ENCODE results near the gene FIGLA. TPM values are rescaled to one million over a fixed set of nuclear protein-coding genes. Genes with fewer than 3 reads are reported as not detected.

The FIGLA gene, protein sequence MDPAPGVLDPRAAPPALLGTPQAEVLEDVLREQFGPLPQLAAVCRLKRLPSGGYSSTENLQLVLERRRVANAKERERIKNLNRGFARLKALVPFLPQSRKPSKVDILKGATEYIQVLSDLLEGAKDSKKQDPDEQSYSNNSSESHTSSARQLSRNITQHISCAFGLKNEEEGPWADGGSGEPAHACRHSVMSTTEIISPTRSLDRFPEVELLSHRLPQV
- total RNA-seq = not detected
- long read RNA-seq = 0 reads

DNA sequence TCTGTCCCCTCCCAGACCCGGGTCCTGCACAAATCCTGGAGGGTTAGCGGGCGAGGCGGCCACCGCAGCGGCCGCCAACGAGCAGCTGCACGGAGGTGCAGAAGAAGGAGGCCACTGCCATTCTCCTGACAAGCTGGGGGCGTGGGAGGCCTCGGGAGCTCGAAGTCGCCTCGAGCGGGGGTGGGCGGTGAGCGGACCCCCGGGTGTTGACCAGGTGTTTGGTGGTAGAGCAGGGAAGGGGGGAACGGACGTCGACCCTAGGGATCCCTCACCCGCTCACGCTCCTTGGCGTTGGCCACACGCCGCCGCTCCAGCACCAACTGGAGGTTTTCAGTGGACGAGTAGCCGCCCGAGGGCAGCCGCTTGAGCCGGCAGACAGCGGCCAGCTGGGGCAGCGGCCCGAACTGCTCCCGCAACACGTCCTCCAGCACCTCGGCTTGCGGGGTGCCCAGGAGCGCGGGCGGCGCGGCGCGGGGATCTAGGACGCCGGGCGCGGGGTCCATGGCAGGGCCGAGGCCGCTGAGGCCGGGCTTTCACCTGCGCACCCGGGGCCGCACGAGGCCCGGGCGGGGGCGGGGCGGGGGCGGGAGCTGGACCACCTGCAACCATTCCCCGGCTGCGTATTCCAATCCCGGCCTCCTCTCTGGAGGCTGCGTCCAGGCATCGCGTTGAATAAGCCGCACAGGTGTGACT, at the start of gene FIGLA:
FIGLA (minus strand) TSS at position 508 of the 693 bp plus-strand sequence; CDS start at position 503, 5 bp downstream.
- intact Hi-C loops (cut with DNase I) = loop anchor here in 1 of 2 donors (10.0 kb wide), 1 partner anchor 85 kb away; no protein-coding TSS in a partner anchor
- peak; percentile 44 to 50 for ATAC-seq
- peak; percentile 25 for DNase-seq

DNA sequence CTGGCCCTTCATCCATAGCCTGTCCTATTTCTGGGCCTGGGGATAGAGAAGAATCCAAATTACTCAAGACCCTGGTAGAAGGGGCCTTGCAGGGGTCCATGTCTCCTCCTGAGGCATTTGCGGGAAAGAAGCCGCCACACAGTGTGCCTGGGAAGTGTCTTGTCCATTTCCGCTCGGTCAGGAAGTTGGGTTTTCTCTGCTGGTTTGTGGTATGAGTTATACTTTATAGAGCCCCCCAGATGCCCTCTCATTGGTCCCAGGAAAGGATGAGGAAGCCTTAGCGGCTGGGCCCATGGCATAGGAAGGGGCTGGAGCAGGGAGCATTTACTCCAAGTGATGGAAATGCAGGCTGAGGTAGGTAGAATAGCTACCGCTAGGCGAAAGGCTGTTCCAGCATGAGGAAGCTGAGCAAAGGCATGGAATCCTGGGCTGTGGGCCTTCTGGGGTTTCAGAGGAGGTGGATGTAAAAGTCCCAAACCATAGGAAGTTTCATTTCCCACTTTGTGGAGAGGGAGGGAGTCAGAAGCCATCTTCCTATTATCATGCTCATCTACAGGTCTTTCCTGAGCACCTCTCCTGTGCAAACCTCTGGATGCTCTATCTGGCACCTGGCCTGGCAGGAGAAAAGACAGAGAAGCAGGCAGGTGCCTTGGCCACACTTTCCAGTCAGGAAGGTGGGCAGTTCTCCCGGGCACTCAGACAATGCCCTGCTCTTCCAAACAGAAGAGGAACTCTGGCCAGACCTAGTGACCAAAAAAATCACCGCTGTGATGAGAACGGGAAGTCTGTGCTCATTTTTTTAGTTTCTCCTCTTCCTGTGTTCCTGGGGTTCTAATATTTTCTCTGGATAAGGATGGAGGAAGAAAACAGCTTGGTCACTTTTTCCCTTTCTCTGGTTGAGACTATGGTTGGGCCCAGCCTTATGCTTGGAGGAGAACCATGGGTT, 47.8 kb upstream of the FIGLA start:
- ATAC-seq (no peak), DNase-seq (no peak)
- intact Hi-C loops (cut with DNase I) = no loop called here

DNA sequence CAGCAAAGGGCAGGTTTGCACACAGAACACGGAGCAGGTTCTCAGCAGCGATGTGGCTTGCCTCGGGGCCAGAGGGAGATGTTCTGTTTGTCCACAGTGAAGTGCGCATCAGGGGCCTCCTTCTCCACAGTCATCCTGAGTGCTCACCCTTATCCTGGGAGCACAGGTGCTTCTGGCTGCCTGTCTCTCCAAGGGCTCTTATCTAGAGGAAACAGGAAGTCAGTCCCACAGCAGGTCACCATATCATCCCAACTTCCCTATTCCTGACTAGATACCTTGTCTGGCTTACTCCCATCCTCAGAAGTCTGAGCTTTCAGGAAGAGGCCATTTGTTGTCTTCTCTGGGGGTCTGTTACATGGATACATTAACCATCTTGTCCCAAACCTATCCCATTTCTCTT, 45.2 kb upstream of the FIGLA start, which contains the start of gene CD207:
CD207 (minus strand) TSS at position 174 of the 400 bp plus-strand sequence; CDS start at position 134, 40 bp downstream.
- no peak for DNase-seq
- intact Hi-C loops (cut with DNase I) = no loop called here
- ATAC-seq = no peak

DNA sequence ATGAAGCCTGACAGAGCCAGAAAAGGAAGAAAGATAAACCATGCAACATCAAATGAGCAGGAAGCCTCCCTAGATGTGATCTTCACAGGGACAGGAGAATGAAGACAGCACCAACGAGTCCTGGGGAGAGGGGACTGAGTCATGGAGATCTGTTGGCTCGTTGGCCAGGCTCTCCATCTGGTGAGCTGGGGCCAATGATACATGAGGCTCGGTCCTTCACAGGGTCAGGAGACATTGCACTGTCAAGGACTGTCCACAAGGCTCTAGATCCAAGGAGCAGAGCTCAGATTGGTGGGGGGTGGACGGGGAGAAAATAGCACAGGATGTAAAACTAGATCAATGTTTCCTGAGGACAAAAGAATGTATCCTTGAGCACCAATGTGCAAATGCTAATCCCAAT, 44.4 kb upstream of the FIGLA start:
- DNase-seq (no peak), ATAC-seq (no peak)
- intact Hi-C loops (cut with DNase I) = no loop called here

DNA sequence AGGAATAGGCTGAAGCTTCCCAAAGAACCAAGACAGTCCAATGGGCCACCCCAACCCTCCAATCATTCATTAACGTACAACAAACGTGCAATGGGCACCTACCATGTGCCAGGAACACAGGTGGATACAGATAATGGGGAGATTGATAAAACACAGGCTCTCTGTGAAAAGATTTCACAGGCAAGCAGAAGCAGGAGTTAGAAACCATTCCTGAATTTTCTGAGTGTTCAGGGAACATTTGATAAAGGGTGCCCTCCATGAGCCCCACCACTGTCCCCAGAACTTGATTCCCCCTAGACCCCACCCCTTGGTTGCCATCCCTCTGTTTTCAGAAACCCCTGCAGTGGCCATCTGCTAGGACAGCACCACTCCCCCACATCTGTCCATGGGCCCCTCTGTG, 43.7 kb upstream of the FIGLA start:
- intact Hi-C loops (cut with DNase I) = no loop called here
- no peak for DNase-seq
- ATAC-seq = no peak

DNA sequence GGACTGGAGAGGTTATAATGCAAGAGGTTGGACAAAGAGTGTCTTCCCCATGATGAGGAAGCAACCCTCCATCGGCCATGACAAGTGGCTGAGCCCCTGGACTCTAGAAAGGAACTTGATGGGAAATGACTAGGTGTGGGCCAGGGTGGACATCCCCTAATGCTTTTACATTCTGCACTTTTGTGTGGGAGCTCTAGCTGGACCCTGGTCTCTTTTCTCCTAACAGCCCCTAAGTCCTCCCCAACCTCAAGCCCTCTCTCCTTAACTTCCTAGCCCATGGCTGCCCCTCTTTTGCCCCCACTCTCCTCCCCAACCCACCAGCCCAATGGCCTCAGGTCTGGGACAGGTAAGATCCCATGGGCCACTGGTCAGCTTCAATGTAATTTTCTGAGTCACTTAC, 42.8 kb upstream of the FIGLA start:
- DNase-seq (no peak), ATAC-seq (no peak)
- intact Hi-C loops (cut with DNase I) = no loop called here

DNA sequence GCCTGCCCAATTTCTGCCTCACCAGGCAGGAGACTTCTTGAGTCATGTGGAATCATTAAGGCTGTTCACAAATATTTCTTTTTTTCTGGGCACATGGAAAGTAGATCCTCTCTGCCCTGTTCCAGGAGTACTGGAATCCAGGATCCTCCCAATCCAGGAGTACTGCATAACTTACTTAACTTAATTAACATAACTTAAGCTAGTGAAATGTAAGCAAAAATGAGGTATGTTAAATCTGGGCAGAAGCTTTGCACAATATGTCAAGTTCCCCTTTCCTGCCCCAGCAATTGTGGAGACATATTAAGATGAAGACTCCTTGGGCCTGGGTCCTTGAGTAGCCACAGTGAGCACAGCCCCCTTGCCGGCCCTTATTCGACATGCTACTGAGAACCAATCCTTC, 41.9 kb upstream of the FIGLA start:
- no peak for ATAC-seq
- intact Hi-C loops (cut with DNase I) = no loop called here
- no peak for DNase-seq

DNA sequence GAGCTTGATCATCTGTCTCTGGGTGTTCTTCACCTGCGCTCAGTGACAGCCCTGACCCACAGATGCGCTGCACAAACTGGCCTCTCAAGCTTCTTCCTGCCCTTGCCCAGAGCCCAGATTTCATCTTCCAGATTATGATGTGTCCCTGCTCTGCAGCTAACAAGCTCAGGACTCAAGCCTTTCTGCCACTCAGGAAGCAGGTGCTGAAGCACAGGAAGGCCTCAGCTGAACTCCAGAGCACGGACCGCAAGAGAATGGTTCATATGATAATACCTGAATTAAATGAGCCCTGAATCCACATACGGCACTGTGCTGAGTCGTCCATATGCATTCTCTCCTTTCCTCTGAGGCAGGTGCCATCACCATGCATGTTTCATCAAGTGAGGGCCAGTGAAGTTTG, 41.4 kb upstream of the FIGLA start:
- ATAC-seq (no peak), DNase-seq (no peak)
- intact Hi-C loops (cut with DNase I) = no loop called here

DNA sequence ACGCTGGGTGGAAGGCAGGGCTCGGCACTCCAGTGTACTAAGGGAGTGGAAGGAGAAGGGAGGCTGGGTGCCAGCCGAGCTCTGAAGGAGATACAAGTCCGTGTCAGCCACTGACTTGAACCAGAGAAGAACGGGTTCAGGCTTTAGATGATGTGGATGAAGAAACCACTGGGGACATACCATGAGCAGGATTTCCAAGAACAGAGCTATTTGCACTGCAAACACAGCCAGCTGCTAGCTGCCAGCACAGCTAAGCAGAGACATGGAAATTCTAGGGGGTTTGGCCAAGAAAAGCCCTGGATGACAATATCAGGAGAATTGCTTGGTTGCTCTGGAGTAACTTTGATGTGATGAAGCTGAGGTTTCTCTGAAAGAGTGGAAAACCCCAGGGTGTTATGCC, 39.9 kb upstream of the FIGLA start:
- intact Hi-C loops (cut with DNase I) = no loop called here
- ATAC-seq (peak; percentile 45 to 77), DNase-seq (peak; percentile 38)

DNA sequence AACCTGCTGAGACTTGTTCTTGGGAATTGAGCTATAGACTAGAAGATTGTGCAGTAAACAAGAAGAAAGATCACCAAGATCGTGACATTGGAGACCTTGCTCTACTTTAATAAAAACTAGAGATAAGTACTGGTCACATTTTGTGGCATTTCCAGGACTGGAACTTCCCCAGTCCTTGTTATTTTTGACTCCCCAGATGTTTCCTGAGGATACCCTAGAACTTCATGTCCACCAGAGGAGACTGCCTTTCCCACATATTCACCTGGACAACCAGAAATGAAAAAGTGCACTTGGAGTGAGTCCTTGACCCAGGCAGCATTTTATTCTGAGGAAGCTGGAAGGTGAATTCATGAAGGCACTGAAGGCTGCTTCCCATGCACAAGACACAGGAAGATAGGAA, 39.5 kb upstream of the FIGLA start:
- no peak for DNase-seq
- intact Hi-C loops (cut with DNase I) = no loop called here
- no peak for ATAC-seq

DNA sequence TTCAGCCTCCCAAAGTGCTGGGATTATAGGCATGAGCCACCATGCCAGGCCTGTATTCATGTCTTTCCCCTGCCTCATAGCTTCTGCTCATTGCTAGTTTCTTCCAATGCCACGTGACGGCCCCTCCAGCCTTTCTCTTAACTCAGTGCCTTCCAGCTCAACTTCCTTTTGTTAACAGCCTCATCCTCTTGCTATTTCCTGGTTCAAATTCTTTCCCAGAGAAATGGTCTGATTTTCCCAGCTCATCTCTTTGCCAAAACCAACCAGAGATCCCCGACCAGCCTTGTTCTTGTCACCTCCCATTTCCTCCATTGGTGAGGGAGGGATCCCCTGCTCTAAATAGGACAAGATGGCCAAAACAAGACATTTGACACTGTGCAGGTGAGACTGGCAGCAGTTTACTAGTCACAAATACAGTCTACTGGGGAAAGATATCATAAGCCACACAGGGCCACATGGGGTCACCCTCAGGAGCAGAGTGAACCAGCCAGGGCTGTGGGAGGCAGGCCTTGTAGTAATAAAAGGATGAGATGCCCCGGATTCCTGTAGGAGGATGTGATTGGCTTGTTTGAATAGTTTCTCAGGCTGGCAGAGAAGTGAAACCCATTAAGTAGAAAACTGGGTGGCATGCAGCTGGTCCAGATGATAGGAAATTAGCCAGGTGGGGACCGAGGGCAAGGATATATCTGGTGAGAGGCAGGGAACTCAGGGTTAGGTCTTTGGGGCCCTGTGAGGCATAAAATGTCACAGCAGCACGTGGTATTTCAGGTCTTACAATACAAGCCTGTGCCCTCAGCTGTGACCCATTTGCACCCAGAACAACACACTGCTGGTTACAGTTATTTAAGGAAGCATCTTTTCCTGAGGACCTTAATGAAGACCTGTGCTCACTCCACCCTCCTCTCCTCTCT, 38.7 kb upstream of the FIGLA start:
- intact Hi-C loops (cut with DNase I) = no loop called here
- peak in 1 of 2 donors; percentile 54 for ATAC-seq
- peak; percentile 64 for DNase-seq

DNA sequence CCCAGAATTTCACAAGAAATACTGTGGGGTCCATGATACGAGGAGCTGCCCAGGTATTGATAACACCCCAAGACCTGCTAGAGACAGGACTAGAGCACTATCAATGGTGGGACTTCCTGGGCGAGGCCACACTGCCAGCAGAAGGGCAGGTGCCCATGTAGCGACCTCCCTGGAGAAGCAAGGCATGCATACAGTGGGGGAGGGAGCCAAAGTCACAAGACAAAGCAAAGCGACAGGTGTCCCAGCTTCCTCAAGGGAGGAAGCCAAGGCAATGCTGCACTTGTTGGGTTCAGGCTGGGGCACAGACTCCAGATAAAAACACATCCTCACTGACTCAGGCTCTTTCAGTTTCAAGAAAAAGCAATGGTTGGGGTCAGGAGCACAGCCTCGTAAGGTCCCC, 37.7 kb upstream of the FIGLA start:
- DNase-seq = no peak
- intact Hi-C loops (cut with DNase I) = no loop called here

DNA sequence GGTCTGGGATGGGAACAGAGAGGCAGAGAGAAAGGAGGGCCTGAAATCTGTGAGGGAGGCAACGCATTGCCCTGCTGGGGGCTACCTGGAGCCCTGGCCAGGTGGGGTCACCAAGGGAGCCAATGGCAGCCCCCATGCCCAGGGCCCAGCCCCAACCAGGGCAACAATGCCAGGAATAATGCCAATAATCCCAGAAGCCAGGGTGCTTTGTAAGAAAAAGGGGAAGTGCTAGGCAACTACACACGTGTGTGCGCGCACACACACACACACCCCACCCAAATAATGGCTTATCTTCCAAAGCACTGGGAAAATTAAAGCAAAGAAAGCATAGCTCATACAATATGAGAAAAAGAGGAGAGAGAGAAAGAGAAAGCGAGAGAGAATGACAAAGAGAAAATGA, 36.9 kb upstream of the FIGLA start:
- DNase-seq (no peak), ATAC-seq (no peak)
- intact Hi-C loops (cut with DNase I) = no loop called here

More for the DNA sequence above, 37.7 kb upstream of the FIGLA start:
- no peak for ATAC-seq

DNA sequence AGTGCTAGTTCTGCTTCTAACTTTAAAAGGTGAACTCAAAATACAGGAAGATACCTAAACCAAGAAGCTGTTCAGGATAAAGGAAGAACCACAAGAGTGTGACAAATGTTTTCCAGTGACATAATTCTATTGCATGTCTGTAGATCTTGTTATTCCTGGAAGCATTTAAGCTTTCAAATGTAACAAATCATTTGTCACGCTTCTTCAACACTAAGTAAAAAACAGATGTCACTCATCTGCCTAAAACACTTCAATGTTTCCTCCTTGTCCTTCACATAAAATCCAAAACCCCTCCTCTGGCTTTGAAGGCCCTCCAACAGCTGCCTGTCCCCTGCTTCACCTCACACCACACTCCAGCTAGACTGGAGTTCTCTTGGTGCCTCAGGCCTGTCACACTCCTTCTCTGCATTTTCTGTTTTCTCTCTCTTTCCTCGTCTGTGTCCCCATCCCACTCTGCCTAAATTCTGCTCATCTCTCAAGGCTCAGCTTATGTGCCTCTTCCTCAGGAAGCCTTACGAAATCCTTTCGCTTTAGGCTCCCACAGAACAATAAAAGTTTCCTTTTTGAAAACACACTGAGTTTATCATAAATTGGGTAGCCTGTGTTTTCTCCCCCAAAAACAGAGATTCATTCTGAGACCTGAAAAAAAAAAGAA, 36.4 kb upstream of the FIGLA start:
- intact Hi-C loops (cut with DNase I) = no loop called here
- ATAC-seq (no peak), DNase-seq (no peak)

DNA sequence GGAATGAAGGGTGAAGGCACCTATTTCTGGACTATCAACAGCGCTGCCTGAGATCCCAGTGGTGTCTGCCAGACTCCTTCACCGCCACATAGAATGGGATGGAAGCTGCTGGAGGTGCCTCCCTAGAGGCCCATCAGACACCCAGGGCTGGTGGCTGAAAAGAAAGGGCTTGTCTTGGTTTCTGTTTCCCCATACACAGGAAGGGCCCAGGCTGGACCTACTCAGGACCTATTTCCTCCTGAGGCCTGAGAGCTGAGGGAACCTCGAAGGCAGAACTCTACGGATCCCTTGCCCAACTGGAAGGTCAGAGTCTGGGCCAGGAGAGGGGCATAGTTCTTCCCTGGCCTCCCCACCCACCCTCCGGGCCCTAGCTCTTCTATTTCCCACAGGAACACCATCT, 32.8 kb upstream of the FIGLA start:
- intact Hi-C loops (cut with DNase I) = no loop called here
- no peak for DNase-seq
- no peak for ATAC-seq

DNA sequence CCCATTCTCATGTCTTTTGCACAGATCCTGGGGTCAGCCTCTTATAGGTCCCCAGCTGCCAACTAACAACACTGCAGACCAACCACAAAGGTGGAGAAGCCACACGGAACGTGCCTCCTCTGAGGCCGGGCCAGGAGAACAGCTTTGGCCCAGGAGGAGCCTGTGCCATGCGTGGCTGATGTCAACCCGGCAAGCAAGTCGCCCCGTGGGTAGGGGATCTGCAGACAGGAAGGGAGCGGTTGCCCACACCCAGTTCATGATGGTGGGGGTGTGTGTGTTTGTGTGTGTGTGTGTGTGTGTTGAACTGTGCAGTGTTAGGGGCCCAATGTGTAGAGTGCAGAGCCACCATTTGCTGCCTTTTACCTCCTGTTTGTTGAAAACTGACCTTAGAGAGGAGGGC, 32.4 kb upstream of the FIGLA start:
- intact Hi-C loops (cut with DNase I) = no loop called here
- no peak for DNase-seq
- ATAC-seq = no peak

DNA sequence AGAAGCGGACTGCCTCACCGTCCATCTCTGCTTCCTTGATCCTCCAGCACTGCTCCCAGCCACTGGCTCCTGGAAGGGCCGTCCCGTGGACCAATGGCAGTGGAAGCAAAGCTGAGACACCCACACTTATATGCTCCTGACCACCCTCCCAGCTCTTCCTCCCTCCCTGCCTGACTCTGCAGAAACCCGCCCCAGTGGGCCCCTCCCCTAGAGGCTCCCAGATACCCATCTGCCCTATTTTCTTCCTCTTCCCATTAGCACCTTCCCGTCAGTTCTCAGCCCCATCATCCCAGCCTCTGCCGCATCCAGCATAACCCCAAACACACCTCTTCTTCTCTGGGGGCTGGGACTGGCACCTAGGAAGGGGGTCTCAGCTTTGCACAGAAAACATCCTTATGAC, 30.1 kb upstream of the FIGLA start, which contains the start of gene CLEC4F:
CLEC4F (minus strand) TSS at position 101 of the 400 bp plus-strand sequence; CDS start at position 25, 76 bp downstream.
- ATAC-seq = no peak
- intact Hi-C loops (cut with DNase I) = no loop called here
- no peak for DNase-seq

DNA sequence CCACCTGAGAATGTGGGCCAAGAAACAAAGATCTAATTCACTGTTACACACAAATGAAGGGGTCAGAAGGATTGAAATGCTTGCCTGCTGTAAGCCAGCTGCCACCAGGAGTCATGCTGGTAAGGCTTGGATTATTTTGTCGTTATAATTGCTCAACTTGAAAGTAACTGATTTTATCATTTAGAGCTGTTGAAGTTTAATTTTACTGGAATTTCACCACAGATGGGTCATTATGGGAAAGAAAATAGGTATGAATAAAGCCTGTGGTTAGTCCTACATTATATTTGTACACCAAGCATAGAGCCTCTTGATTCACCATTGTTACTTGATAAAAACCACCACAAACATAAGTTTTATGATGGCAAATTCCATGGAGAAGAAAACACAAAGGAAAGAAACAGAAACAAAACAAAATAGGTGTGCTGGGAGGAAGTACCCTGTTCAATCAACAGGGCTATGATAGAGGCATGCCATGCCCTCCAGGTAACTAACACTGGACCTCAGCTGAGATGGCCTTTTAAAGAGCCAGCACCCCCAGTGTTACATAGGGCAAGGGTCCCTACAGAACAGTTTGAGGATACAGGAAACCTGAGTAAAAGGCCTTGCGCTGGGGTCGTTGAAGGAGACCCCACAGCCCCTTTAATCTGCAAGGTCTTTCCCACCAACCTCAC, 27.0 kb upstream of the FIGLA start:
- ATAC-seq (no peak), DNase-seq (no peak)
- intact Hi-C loops (cut with DNase I) = no loop called here
